Subcutaneous adipose tissue (tissue), 4 donors: ENCODE data around the gene LDLRAD4. TPM values are rescaled to one million over a fixed set of nuclear protein-coding genes. Genes with fewer than 3 reads are reported as not detected.

ENCODE experiments used
- total RNA-seq, 4 donors: library from RNA; depleted of rRNA; stranded (reverse); fragments of >200 nt; gene quantifications; one replicate each; pipeline ENCODE4 v1.1.0, GENCODE V29; 2016
- TF ChIP-seq, protein P1 (sequence below): fragments of 450-650 bp; IDR thresholded peaks from one replicate; pipeline ENCODE4 v1.5.1; 2016; ENCODE audit warnings: low read depth, mild to moderate bottlenecking, control low read depth, antibody characterized with exemption, moderate library complexity

LDLRAD4 gene
- total RNA-seq, 4 donors from 2014 or later, result 16.4 to 28.4 (median 21.6) TPM

DNA sequence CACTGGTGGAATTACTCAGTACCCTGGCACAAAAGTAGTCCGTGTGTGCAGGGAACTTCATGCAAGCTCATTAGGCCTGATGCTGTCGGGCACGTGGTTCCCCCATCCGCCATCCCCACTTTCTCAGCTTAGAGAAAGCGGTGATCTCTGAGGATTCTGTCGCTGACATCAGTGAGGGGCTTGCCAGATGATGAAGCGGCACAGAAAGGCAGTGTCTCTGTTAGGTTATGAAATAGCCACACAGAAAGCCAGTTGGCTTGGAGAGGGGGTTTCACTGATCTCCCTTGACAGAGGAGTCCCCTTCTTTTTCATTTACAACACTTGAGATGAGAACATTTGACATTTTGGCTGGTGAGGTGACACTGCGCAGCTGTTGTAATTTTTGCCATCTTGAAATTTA, 328.1 kb downstream of the LDLRAD4 start:
- TF ChIP-seq, protein P1, sequence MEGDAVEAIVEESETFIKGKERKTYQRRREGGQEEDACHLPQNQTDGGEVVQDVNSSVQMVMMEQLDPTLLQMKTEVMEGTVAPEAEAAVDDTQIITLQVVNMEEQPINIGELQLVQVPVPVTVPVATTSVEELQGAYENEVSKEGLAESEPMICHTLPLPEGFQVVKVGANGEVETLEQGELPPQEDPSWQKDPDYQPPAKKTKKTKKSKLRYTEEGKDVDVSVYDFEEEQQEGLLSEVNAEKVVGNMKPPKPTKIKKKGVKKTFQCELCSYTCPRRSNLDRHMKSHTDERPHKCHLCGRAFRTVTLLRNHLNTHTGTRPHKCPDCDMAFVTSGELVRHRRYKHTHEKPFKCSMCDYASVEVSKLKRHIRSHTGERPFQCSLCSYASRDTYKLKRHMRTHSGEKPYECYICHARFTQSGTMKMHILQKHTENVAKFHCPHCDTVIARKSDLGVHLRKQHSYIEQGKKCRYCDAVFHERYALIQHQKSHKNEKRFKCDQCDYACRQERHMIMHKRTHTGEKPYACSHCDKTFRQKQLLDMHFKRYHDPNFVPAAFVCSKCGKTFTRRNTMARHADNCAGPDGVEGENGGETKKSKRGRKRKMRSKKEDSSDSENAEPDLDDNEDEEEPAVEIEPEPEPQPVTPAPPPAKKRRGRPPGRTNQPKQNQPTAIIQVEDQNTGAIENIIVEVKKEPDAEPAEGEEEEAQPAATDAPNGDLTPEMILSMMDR, result no peak

DNA sequence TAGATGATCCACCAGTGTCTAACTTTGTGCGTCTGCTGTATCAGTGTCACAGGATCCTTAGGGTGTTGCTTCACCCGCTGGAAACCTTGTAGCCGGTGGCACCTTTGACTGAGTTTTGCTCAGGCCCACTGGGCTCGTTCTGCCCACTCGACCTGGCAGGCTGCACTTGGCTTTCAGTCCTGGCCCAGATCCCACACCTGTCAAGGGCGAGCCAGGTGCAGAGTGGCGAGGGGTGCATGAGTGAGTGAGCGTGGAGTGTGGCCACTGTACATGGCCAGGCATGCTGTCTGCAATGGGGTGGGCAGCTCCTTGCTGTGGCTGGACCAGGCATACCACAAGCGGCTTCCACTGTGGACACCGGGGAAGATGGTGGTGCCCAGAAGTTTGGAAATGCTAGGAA, 328.8 kb downstream of the LDLRAD4 start:
- TF ChIP-seq, protein P1, result no peak

DNA sequence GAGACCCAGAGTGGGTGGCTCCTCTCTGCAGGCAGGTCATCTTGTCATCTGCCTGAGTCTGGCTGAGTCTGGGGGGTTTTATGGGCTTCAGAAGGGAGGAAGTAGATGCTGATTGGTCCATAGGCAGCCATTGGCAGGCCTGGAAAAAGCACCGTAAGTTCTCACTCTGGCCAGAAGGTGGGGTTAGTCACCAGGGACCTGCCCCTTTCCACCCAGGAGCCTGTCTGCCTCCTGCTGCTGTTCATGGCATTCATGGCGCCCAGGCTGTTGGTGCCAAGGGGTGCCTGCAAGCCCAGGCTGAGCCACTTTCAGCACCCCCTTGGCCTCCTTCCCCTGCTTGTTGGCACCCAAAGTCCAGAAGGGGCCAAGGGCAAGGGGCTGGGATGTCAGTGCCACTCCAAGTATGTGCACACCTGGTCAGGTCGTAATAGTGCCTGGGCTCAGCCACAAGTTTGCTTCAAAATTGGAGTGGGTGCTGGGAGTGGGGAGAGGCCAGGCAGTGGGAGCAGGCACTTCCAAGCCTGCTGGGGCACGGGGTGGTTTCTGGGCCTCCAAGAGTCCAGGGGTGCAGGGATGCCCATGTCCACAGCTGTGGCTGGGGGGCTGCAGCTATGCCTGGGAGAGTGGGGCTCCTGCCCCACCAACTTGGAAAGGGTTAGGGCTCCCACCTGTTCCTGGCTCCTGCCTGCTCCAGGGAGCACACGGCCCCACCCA, 329.7 kb downstream of the LDLRAD4 start:
- TF ChIP-seq, protein P1, result no peak

DNA sequence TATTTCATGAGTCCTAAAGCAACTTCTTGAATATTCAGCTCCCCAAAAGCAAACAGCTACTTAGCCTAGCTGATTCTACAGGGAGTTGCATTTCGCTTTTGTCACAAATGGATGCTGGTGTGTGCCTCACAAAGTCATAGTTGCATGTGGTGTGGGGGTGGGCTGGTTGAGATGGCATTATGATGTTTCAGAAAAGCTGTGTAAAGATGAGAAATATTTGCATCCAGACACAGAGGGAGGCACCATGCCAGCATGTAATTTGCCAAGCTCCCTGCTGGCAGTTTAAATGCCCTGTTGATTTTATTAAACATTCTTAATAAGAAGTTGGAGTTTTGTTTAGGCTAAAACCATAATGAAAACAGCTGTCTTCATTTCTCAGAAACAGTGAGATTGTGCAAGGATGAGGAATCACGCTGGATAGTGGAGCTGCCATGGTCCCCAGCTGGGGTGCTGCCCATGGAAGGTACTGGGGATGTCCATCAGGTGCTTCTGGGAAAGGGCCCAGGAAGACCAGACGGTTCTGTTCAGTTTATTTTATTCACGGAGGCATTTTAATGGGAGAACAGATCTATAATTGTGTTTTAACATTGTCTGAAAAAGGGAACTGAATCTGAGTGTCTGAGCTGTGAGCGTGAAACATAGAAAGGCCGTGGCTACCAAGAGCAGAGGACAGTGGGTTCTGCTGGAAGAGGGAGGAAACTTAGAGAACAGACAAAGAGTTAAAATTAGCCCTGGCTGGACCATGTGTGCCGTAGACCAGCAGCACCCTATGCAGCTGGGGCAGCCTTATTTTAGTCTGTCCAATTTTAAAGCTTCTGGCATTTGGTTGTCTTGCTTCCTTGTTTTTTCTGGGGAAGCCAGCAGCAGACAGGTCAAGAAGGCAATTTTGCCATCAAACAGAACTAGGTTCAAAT, 330.7 kb downstream of the LDLRAD4 start:
- TF ChIP-seq, protein P1, result no peak

- TF ChIP-seq, protein P1, result no peak
These were observed 331.3 kb downstream of the LDLRAD4 start for GRCh38 chr18:13549880-13550232.

GRCh38 chr18:13550418-13551304, 332.1 kb downstream of the LDLRAD4 start:
- TF ChIP-seq, protein P1, result no peak

GRCh38 chr18:13551305-13551603, 332.7 kb downstream of the LDLRAD4 start:
- TF ChIP-seq, protein P1, result no peak
